ENCODE results near the gene ZNF337.

DNA sequence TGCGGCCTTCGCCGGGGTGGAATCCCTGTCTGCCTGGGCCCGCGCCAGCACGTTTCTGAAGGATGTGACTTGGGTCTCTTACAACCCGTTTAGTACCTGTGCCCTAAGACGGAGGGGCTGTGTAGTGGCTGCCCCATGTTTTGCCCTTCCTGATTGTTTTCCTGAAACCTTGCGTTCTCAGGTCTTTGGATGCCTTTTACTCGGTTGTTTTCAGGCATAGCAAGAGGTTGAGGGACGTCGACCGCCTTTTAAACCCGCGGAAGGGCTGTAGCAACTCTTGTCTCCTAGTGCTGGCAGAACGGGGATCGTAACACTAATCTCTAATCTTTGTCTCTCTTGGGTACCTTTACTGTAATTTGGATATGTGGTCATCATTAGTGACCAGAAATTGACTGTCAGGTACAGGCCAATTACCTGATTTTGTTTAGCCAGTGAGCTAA is 72.1 kb downstream of the ZNF337 start:
- TF ChIP-seq EZH2 (IDR thresholded peaks at IDR 0.05) (no peak), POLR2AphosphoS5 (IDR thresholded peaks at IDR 0.05; ENCODE audit: borderline replicate concordance, low read depth, low read length) (no peak)

Measured in SK-N-MC (cell line).